Chondrocyte (in vitro differentiated cells): ENCODE data around the gene RASD1. TPM values are rescaled to one million over a fixed set of nuclear protein-coding genes. Genes with fewer than 3 reads are reported as not detected.
"Not testable (repeated sequence)": the region's sequence is repeated elsewhere in the genome, so short reads cannot be mapped to it uniquely, and the experiment has no call there.

ENCODE experiments used
- DNase-seq: peaks from one replicate; pipeline ENCODE4 v3.0.0; 2021; ENCODE audit warnings: mixed read lengths, low spot score
- H3K27ac Mint-ChIP-seq: one replicate; pipeline ENCODE4 v1.8.0; 2021; ENCODE audit warnings: mild to moderate bottlenecking, moderate library complexity, mixed read lengths; ENCODE audit not compliant: unreplicated experiment
- H3K27me3 Mint-ChIP-seq: 2 replicates; pipeline ENCODE4 v1.8.0; 2021; ENCODE audit warnings: low read depth, mixed read lengths
- H3K36me3 Mint-ChIP-seq: 2 replicates; pipeline ENCODE4 v1.8.0; 2021; ENCODE audit warnings: low read depth, mixed read lengths
- H3K4me1 Mint-ChIP-seq: 2 replicates; pipeline ENCODE4 v1.8.0; 2021; ENCODE audit warnings: low read depth, mild to moderate bottlenecking, mixed read lengths
- H3K4me3 Mint-ChIP-seq: one replicate; pipeline ENCODE4 v1.8.0; 2021; ENCODE audit warnings: mild to moderate bottlenecking, moderate library complexity, mixed read lengths; ENCODE audit not compliant: unreplicated experiment
- H3K9me3 Mint-ChIP-seq: 2 replicates; pipeline ENCODE4 v1.8.0; 2021; ENCODE audit warnings: low read depth, mixed read lengths
- total RNA-seq: library from RNA; stranded (reverse); gene quantifications from 3 replicates; pipeline ENCODE4 v1.2.1, GENCODE V29; 2021
- TF ChIP-seq, protein P1 (sequence below): fragments of 200-600 bp; sonication (generic); IDR thresholded peaks from 2 replicates; pipeline ENCODE4 v1.5.0; 2021; ENCODE audit warnings: antibody characterized with exemption, mild to moderate bottlenecking, moderate library complexity

RASD1 gene
- total RNA-seq, 1 donor from 2014 or later: 0.42 TPM

DNA sequence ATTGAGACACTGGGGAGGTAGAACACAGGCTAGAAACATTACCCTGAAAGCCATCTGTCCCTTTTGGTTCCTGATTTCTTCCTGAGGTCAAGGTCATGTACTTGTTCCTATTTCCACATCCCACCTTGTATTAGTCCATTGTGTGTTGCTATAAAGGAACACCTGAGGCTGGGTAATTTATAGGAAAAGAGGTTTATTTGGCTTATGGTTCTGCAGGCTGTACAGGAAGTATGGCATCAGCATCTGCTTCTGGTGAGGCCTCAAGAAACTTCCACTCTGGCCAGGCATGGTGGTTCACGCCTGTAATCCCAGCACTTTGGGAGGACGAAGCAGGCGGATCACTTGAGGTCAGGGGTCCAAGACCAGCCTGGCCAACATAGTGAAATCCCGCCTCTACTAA lies 26.8 kb downstream of the RASD1 start:
- TF ChIP-seq, protein P1, sequence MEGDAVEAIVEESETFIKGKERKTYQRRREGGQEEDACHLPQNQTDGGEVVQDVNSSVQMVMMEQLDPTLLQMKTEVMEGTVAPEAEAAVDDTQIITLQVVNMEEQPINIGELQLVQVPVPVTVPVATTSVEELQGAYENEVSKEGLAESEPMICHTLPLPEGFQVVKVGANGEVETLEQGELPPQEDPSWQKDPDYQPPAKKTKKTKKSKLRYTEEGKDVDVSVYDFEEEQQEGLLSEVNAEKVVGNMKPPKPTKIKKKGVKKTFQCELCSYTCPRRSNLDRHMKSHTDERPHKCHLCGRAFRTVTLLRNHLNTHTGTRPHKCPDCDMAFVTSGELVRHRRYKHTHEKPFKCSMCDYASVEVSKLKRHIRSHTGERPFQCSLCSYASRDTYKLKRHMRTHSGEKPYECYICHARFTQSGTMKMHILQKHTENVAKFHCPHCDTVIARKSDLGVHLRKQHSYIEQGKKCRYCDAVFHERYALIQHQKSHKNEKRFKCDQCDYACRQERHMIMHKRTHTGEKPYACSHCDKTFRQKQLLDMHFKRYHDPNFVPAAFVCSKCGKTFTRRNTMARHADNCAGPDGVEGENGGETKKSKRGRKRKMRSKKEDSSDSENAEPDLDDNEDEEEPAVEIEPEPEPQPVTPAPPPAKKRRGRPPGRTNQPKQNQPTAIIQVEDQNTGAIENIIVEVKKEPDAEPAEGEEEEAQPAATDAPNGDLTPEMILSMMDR: no peak
- Mint-ChIP-seq H3K4me1 (no peaks in the 10 kb centered on the region), H3K27me3 (peaks cover 57% of the 10 kb centered on the region), H3K4me3 (no peak overlapping the region), H3K27ac (no peak overlapping the region), H3K36me3 (peaks cover 2% of the 10 kb centered on the region), H3K9me3 (no peaks in the 10 kb centered on the region)
- DNase-seq: no peak

DNA sequence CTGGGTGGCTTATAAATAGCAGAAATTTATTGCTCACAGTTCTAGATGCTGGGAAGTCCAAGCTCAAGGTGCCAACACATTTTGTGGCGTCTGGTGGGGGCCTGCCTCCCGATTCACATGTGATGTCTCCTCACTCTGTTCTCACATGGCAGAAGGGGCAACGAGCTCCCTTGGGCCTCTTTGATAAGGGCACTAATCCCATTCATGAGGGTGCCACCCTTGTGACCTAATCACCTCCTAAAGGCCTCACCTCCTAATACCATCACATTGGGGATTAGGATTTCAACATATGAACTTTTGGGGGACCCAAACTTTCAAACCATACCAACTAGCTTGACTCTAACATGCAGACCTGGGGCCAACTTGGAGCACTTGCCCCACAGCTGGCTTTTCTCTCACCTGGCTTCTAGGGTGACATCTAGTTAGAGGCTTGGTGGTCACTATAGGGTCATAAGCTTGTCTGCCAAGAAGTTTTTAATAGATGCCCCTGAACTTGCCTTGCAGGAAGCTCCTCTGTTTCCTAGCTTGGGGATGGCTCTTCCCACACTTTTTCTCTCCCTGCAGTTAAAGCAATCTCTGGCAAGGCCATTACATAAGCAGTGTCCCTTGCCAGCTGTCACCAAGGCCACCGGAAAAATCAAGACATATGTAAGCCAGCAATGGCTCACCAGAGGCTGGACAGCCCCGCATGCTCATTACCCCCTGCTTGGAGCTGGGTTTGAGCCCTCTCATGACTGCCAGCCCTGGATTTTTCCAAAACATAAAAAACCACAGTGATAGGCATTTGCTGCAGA lies 27.8 kb downstream of the RASD1 start:
- peaks cover 58% of the 10 kb centered on the region for H3K27me3 Mint-ChIP-seq
- H3K9me3 Mint-ChIP-seq: no peaks in the 10 kb centered on the region
- peaks cover 2% of the 10 kb centered on the region for H3K36me3 Mint-ChIP-seq
- TF ChIP-seq, protein P1: no peak
- no peak for DNase-seq
- no peak overlapping the region for H3K4me3 Mint-ChIP-seq
- H3K4me1 Mint-ChIP-seq: no peaks in the 10 kb centered on the region
- no peak overlapping the region for H3K27ac Mint-ChIP-seq

DNA sequence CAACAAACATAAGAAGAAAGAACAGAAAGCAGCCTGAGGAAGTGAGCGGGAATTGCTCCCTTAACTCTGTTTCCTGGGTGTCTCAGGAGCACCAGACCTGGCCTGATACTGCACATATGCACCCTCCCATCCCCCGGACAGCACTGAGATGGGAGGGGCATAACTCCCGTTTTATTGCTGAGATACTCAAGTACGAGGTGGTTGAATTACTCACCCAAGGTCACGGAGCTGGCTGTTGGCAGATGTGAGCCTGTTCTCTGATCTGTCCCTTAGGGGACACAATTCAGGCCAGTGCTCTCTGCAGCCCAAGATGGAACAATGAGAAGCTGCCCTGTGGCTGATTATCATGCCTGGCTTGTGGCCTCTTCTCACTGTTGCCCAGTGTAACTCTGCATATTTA lies 28.5 kb downstream of the RASD1 start:
- no peaks in the 10 kb centered on the region for H3K4me1 Mint-ChIP-seq
- no peak for DNase-seq
- TF ChIP-seq, protein P1: no peak
- peaks cover 2% of the 10 kb centered on the region for H3K36me3 Mint-ChIP-seq
- peaks cover 55% of the 10 kb centered on the region for H3K27me3 Mint-ChIP-seq
- no peak overlapping the region for H3K4me3 Mint-ChIP-seq
- no peak overlapping the region for H3K27ac Mint-ChIP-seq
- H3K9me3 Mint-ChIP-seq: no peaks in the 10 kb centered on the region

DNA sequence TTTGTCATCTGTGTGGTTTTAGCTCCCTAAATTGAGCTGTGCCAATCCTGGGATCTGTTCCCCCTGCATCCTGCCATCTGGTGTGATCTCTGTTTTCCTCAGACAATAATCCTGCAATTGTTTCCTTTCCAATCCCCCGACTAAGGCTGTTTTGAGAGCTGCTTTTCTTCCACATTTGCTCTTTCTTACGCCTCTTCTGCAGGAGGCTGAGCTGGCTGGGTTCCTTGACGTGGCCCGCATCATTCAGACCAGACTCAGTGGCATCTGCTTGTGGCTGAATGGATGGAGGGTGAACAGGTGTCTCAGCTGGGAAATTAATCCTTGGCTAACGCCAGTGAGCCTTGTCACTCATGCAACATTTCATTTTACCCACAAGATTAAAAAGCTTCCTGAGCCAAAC lies 29.2 kb downstream of the RASD1 start:
- H3K4me3 Mint-ChIP-seq: no peak overlapping the region
- H3K36me3 Mint-ChIP-seq: peaks cover 2% of the 10 kb centered on the region
- DNase-seq: no peak
- no peaks in the 10 kb centered on the region for H3K9me3 Mint-ChIP-seq
- no peaks in the 10 kb centered on the region for H3K4me1 Mint-ChIP-seq
- no peak overlapping the region for H3K27ac Mint-ChIP-seq
- peaks cover 48% of the 10 kb centered on the region for H3K27me3 Mint-ChIP-seq
- TF ChIP-seq, protein P1: no peak

DNA sequence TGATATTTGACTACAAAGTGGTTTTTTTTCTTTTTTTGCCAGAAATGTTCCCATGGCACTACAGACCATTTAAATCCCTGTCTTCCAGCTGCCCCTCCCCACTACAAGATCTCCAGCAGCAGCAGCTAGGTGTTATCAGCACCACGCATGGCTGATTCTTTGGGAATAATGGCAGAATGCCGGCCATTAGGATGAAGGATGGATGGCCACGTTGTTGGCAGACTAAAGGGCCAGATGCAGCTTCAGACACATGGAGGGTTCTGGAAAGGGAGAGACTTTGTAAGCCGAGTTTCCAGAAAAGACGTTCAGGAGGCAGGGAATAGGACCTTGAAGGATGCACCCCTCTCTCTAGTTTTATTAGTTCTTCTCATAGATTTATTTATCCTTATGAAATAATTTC lies 29.7 kb downstream of the RASD1 start:
- H3K27ac Mint-ChIP-seq: no peak overlapping the region

DNA sequence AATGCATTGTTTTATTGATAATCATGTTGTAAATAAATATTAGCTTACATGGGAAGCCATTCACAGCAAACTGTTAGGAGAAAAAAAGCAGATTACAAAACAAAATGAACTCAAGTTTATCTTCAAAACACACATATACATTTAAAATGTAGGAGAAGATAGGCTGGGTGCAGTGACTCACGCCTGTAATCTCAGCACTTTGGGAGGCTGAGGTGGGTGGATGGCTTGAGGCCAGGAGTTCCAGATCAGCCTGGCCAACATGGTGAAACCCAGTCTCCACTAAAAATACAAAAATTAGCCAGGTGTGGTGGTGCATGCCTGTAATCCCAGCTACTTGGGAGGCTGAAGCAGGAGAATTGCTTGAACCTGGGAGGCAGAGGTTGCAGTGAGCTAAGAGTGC lies 30.3 kb downstream of the RASD1 start:
- H3K36me3 Mint-ChIP-seq, H3K4me3 Mint-ChIP-seq, DNase-seq, H3K27ac Mint-ChIP-seq, H3K4me1 Mint-ChIP-seq, H3K9me3 Mint-ChIP-seq: not testable (repeated sequence)
- H3K27me3 Mint-ChIP-seq: peaks cover 39% of the 10 kb centered on the region

More for the DNA sequence above, 29.7 kb downstream of the RASD1 start:
- no peak for DNase-seq
- Mint-ChIP-seq H3K27me3 (peaks cover 45% of the 10 kb centered on the region), H3K4me1 (no peaks in the 10 kb centered on the region), H3K4me3 (no peak overlapping the region), H3K9me3 (no peaks in the 10 kb centered on the region), H3K36me3 (peaks cover 2% of the 10 kb centered on the region)
- TF ChIP-seq, protein P1: no peak
